ENCODE measurements around the gene SUMF1.

SUMF1 gene

GRCh38 chr3:4497843-4498324 is 30.8 kb upstream of the SUMF1 start:
- no peak for DNase-seq (ENCODE audit: low read depth, low spot score)
- TF ChIP-seq CTCF (IDR thresholded peaks at IDR 0.05; ENCODE audit: low read depth, low read length): no peak
- in situ Hi-C loops (cut with HindIII; ENCODE audit: low sequenced_read_pairs): no loop called here
- H3K4me3 ChIP-seq (ENCODE audit: low read depth, low read length): no peak overlapping the region

GRCh38 chr3:4497005-4497692 is 30.1 kb upstream of the SUMF1 start:
- no peak for TF ChIP-seq CTCF (IDR thresholded peaks at IDR 0.05; ENCODE audit: low read depth, low read length)
- DNase-seq (ENCODE audit: low read depth, low spot score): no peak
- no peak overlapping the region for H3K4me3 ChIP-seq (ENCODE audit: low read depth, low read length)
- in situ Hi-C loops (cut with HindIII; ENCODE audit: low sequenced_read_pairs): no loop called here

- no peak for DNase-seq (ENCODE audit: low read depth, low spot score)
- in situ Hi-C loops (cut with HindIII; ENCODE audit: low sequenced_read_pairs): no loop called here
- H3K4me3 ChIP-seq (ENCODE audit: low read depth, low read length): no peak overlapping the region
- TF ChIP-seq CTCF (IDR thresholded peaks at IDR 0.05; ENCODE audit: low read depth, low read length): no peak
Observed at GRCh38 chr3:4496087-4496452, 29.0 kb upstream of the SUMF1 start.

GRCh38 chr3:4495294-4496086 is 28.4 kb upstream of the SUMF1 start:
- DNase-seq (ENCODE audit: low read depth, low spot score): no peak

GRCh38 chr3:4494895-4495264 is 27.8 kb upstream of the SUMF1 start:
- in situ Hi-C loops (cut with HindIII; ENCODE audit: low sequenced_read_pairs): no loop called here
- no peak overlapping the region for H3K4me3 ChIP-seq (ENCODE audit: low read depth, low read length)
- TF ChIP-seq CTCF (IDR thresholded peaks at IDR 0.05; ENCODE audit: low read depth, low read length): no peak
- no peak for DNase-seq (ENCODE audit: low read depth, low spot score)

More at GRCh38 chr3:4495294-4496086, 28.4 kb upstream of the SUMF1 start:
- TF ChIP-seq CTCF (IDR thresholded peaks at IDR 0.05; ENCODE audit: low read depth, low read length): no peak
- no peak overlapping the region for H3K4me3 ChIP-seq (ENCODE audit: low read depth, low read length)
- in situ Hi-C loops (cut with HindIII; ENCODE audit: low sequenced_read_pairs): no loop called here

GRCh38 chr3:4493941-4494894 is 27.1 kb upstream of the SUMF1 start:
- H3K4me3 ChIP-seq (ENCODE audit: low read depth, low read length): peak overlapping the region; percentile 82
- in situ Hi-C loops (cut with HindIII; ENCODE audit: low sequenced_read_pairs): no loop called here
- peak; percentile 22 for DNase-seq (ENCODE audit: low read depth, low spot score)
- TF ChIP-seq CTCF (IDR thresholded peaks at IDR 0.05; ENCODE audit: low read depth, low read length): no peak

Measured in astrocyte of the spinal cord (primary cell).